Endothelial cell of umbilical vein (primary cell): ENCODE results near the gene L1CAM. TPM values are rescaled to one million over a fixed set of nuclear protein-coding genes. Genes with fewer than 3 reads are reported as not detected.

Experiments
- BruUV-seq: library from RNA; stranded (reverse); fragments of 400-500 nt; replicated peaks from 2 replicates; lab custom pipeline; 2021; lab: Mats Ljungman, UMichigan
- CTCF ChIA-PET: fragments of 300-600, 350-600 bp; sonication (Branson Sonifier 250); formaldehyde crosslinking; loops from one replicate; lab custom pipeline; 2021; ENCODE audit warnings: antibody characterized with exemption, inconsistent platforms; lab: Charles Lee
- POLR2A ChIA-PET: fragments of 300-600, 350-600 bp; sonication (Branson Sonifier 250); formaldehyde crosslinking; loops from one replicate; lab custom pipeline; 2021; ENCODE audit warnings: antibody characterized with exemption, inconsistent platforms; lab: Charles Lee
- DNase-seq: peaks from one replicate; pipeline ENCODE4 v3.0.0-alpha.2; 2011; ENCODE audit warnings: low read depth, low spot score
- FAIRE-seq: peaks from 2 replicates; lab custom pipeline; 2011; peaks lifted over from hg19 to GRCh38; lab: Jason Lieb, UNC
- H2AFZ ChIP-seq: 2 replicates; pipeline ENCODE4 v1.6.0; 2012; ENCODE audit warnings: low read depth, low read length, control low read depth, inconsistent platforms
- H3K27ac ChIP-seq: 2 replicates; pipeline ENCODE4 v1.5.1; 2011; ENCODE audit warnings: low read depth, mild to moderate bottlenecking, control low read depth, low read length, moderate library complexity; ENCODE audit not compliant: insufficient read depth
- H3K27me3 ChIP-seq, 2 experiments: 2 replicates each; pipeline versions ENCODE4 v1.6.0 to v1.6.1; 2011; ENCODE audit warnings: low read length in 2 of 2, mixed read lengths in 1 of 2; ENCODE audit not compliant: control insufficient read depth in 2 of 2, insufficient read depth in 2 of 2
- H3K36me3 ChIP-seq, 2 experiments: 2 replicates in 1 of 2; 3 replicates in 1 of 2; pipeline ENCODE4 v1.5.1; 2011; ENCODE audit warnings: low read length in 2 of 2, mild to moderate bottlenecking in 1 of 2, moderate library complexity in 1 of 2; ENCODE audit not compliant: control insufficient read depth in 2 of 2, insufficient read depth in 2 of 2; ENCODE audit errors: extremely low read depth in 1 of 2
- H3K4me1 ChIP-seq: 3 replicates; pipeline ENCODE4 v1.5.1; 2011; ENCODE audit warnings: mild to moderate bottlenecking, low read length; ENCODE audit not compliant: control insufficient read depth, insufficient read depth; ENCODE audit errors: extremely low read depth
- H3K4me2 ChIP-seq: 2 replicates; pipeline ENCODE4 v1.6.1; 2011; ENCODE audit warnings: low read length, control low read depth, mixed read lengths; ENCODE audit not compliant: insufficient read depth
- H3K4me3 ChIP-seq, 3 experiments: fragments of 200-600 bp in 1 of 3; sonication (generic), shearing (Covaris generic) in 1 of 3; replicated peaks in 1 of 3; 2 replicates each; pipeline ENCODE4 v1.5.1; 2011 to 2016; ENCODE audit warnings: control low read depth in 3 of 3, low read length in 3 of 3, mild to moderate bottlenecking in 2 of 3, inconsistent platforms in 1 of 3, low read depth in 1 of 3, moderate library complexity in 1 of 3; ENCODE audit not compliant: insufficient read depth in 1 of 3
- H3K79me2 ChIP-seq: 2 replicates; pipeline ENCODE4 v1.6.0; 2012; ENCODE audit warnings: low read length, inconsistent platforms; ENCODE audit not compliant: control insufficient read depth, insufficient read depth
- H3K9ac ChIP-seq: replicated peaks from 2 replicates; pipeline ENCODE3; 2011; ENCODE audit warnings: low read length, control low read depth; ENCODE audit not compliant: insufficient read depth; ENCODE audit errors: extremely low read depth
- H3K9me1 ChIP-seq: replicated peaks from 3 replicates; pipeline ENCODE4 v1.6.0; 2011; ENCODE audit warnings: mild to moderate bottlenecking, low read length; ENCODE audit not compliant: control insufficient read depth, insufficient read depth; ENCODE audit errors: extremely low read depth
- H3K9me3 ChIP-seq: replicated peaks from 2 replicates; pipeline ENCODE4 v1.5.1; 2012; ENCODE audit warnings: low read length, inconsistent platforms; ENCODE audit not compliant: control insufficient read depth, insufficient read depth
- H4K20me1 ChIP-seq: replicated peaks from 2 replicates; pipeline ENCODE3; 2011; ENCODE audit warnings: mild to moderate bottlenecking, low read length; ENCODE audit not compliant: control insufficient read depth, insufficient read depth; ENCODE audit errors: extremely low read depth
- CTCF ChIP-seq, 2 donors: IDR thresholded peaks; 1 replicate in 1 of 2; 2 replicates in 1 of 2; pipeline ENCODE4 v1.5.1; 2011; ENCODE audit warnings: low read length in 2 of 2, mild to moderate bottlenecking in 2 of 2, moderate library complexity in 2 of 2, control low read depth in 1 of 2, inconsistent platforms in 1 of 2, low read depth in 1 of 2; ENCODE audit not compliant: insufficient read depth in 1 of 2; ENCODE audit errors: extremely low read depth in 1 of 2
- EZH2 ChIP-seq: IDR thresholded peaks from 2 replicates; pipeline ENCODE4 v1.6.1; 2012; ENCODE audit warnings: borderline replicate concordance, low read depth, mild to moderate bottlenecking, moderate library complexity, low read length, inconsistent platforms; ENCODE audit not compliant: severe bottlenecking
- FOS ChIP-seq: IDR thresholded peaks from 2 replicates; pipeline ENCODE4 v1.6.1; 2011; ENCODE audit warnings: mild to moderate bottlenecking, low read length, moderate library complexity, borderline replicate concordance; ENCODE audit not compliant: insufficient read depth
- GATA2 ChIP-seq: IDR thresholded peaks from 2 replicates; pipeline ENCODE4 v1.7.0; 2011; ENCODE audit warnings: low read depth, mild to moderate bottlenecking, moderate library complexity, mixed read lengths, low read length; ENCODE audit not compliant: insufficient read length, insufficient read depth
- JUN ChIP-seq: IDR thresholded peaks from 2 replicates; pipeline ENCODE4 v1.6.1; 2011; ENCODE audit warnings: borderline replicate concordance, low read depth; ENCODE audit not compliant: insufficient read length, insufficient read depth
- MYC ChIP-seq: IDR thresholded peaks from one replicate; pipeline ENCODE4 v1.6.1; 2011; ENCODE audit warnings: mild to moderate bottlenecking, low read depth, low read length
- POLR2A ChIP-seq: IDR thresholded peaks from 2 replicates; pipeline ENCODE4 v1.6.1; 2012; ENCODE audit warnings: low read depth, mild to moderate bottlenecking, control low read depth, low read length
- POLR2AphosphoS5 ChIP-seq: IDR thresholded peaks from 2 replicates; pipeline ENCODE4 v1.6.1; 2012; ENCODE audit warnings: low read depth, mild to moderate bottlenecking, control low read depth, low read length, moderate library complexity; ENCODE audit not compliant: insufficient read depth
- dilution Hi-C: fragments of 300-500 bp; cut with MboI; formaldehyde crosslinking; loops from one replicate; pipeline ENCODE4 v1.15.0; 2019; ENCODE audit warnings: low sequenced_read_pairs; ENCODE audit not compliant: extremely low pct_ligation_motif_present
- intact Hi-C: fragments of 100-400 bp; cut with micrococcal nuclease; formaldehyde crosslinking; loops from one replicate; pipeline ENCODE4 v1.10.0; 2022
- polyA plus RNA-seq, 4 experiments: library from polyadenylated mRNA; depleted of rRNA in 3 of 4; stranded (reverse) in 3 of 4; unstranded in 1 of 4; fragments of >200 nt; gene quantifications; 2 replicates each; pipeline versions ENCODE4 v1.2.1 to v1.2.3, GENCODE V29; 2011 to 2012; ENCODE audit warnings: missing spikeins in 1 of 4
- total RNA-seq: library from RNA; stranded (reverse); gene quantifications from 2 replicates; pipeline ENCODE4 v1.2.3, GENCODE V29; 2021
- TF ChIP-seq, protein P1 (sequence below): IDR thresholded peaks from 2 replicates; pipeline ENCODE4 v1.6.1; 2011; ENCODE audit not compliant: insufficient read depth, insufficient read length

Gene L1CAM
- total and polyA plus RNA-seq, 2 donors (not counting 3 experiments of a cell fraction or from before 2014, with no cell fraction given): 0.01 TPM; not detected in 1

DNA sequence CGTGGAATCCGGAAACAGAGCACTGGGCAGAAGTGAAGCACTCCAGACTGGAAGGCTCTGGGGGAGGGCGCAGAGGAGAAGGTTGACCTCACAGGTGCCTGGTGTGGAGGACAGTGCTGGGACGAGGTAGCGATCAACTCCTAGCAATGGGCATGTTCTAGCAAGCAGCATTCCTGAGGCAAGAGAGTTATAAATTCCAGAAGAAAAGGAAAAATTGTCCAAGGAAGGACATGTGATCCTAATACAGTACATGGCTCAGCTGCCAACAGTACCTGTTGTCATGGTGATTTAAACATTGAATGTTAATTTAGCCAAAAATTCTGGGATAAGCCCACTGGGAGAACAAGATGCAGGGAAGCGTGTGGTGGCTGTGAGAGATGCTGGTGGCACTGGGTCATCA, 31.9 kb upstream of the L1CAM start:
- dilution Hi-C loops (no loop called here), intact Hi-C loops (no loop called here)
- ChIA-PET CTCF (interaction anchor here (1.4 kb wide), 1 partner anchor 30 kb away, joined by 5 read pairs; no protein-coding TSS in a partner anchor), POLR2A (no interaction called here)
- Histone ChIP-seq H3K9ac (no peak overlapping the region), H3K36me3 (peaks cover 0 to 3% of the 10 kb centered on the region in 2 experiments), H3K9me3 (no peaks in the 10 kb centered on the region), H2AFZ (no peak overlapping the region), H3K9me1 (no peaks in the 10 kb centered on the region), H3K4me2 (no peak overlapping the region), H3K4me1 (peaks cover 7% of the 10 kb centered on the region), H3K27ac (no peak overlapping the region), H3K4me3 (no peak overlapping the region), H3K79me2 (no peaks in the 10 kb centered on the region), H4K20me1 (no peaks in the 10 kb centered on the region), H3K27me3 (no peaks in the 10 kb centered on the region)
- no peak for FAIRE-seq
- no peak for DNase-seq
- BruUV-seq: no TSS peak
- TF ChIP-seq CTCF (IDR thresholded peaks at IDR 0.05; ENCODE audit: extremely low read depth in 1 of 2, insufficient read depth in 1 of 2, low read depth in 1 of 2, low read length in 2 of 2) (no peak), FOS (no peak), POLR2AphosphoS5 (no peak), JUN (no peak), EZH2 (no peak), MYC (no peak), GATA2 (no peak), POLR2A (no peak)
- TF ChIP-seq, protein P1, sequence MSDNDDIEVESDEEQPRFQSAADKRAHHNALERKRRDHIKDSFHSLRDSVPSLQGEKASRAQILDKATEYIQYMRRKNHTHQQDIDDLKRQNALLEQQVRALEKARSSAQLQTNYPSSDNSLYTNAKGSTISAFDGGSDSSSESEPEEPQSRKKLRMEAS: no peak
